Keratinocyte (primary cell): Measurements from ENCODE around the gene FGFR2. TPM values are rescaled to one million over a fixed set of nuclear protein-coding genes. Genes with fewer than 3 reads are reported as not detected.

Source experiments
- DNase-seq: peaks from one replicate; pipeline ENCODE4 v3.0.0-alpha.2; 2011; ENCODE audit warnings: low read depth, missing footprints, low spot score
- FAIRE-seq: peaks from 2 replicates; lab custom pipeline; 2011; peaks lifted over from hg19 to GRCh38; lab: Jason Lieb, UNC
- H2AFZ ChIP-seq: 2 replicates; pipeline ENCODE4 v1.6.0; 2012; ENCODE audit warnings: low read length, control low read depth, inconsistent platforms; ENCODE audit not compliant: control insufficient read depth
- H3K27ac ChIP-seq: 2 replicates; pipeline ENCODE4 v1.5.1; 2011; ENCODE audit warnings: low read length; ENCODE audit not compliant: control insufficient read depth, insufficient read depth
- H3K27me3 ChIP-seq: 3 replicates; pipeline ENCODE4 v1.6.0; 2011; ENCODE audit warnings: low read length; ENCODE audit not compliant: control insufficient read depth, insufficient read depth; ENCODE audit errors: extremely low read depth
- H3K36me3 ChIP-seq, 2 experiments: 2 replicates in 1 of 2; 3 replicates in 1 of 2; pipeline ENCODE4 v1.5.1; 2011; ENCODE audit warnings: low read length in 2 of 2, mild to moderate bottlenecking in 1 of 2; ENCODE audit not compliant: control insufficient read depth in 2 of 2, insufficient read depth in 2 of 2; ENCODE audit errors: extremely low read depth in 1 of 2
- H3K4me1 ChIP-seq: 3 replicates; pipeline ENCODE4 v1.5.1; 2011; ENCODE audit warnings: low read length; ENCODE audit not compliant: control insufficient read depth, insufficient read depth; ENCODE audit errors: extremely low read depth
- H3K4me2 ChIP-seq: 3 replicates; pipeline ENCODE4 v1.6.0; 2011; ENCODE audit warnings: low read depth, low read length; ENCODE audit not compliant: control insufficient read depth, insufficient read depth; ENCODE audit errors: extremely low read depth
- H3K4me3 ChIP-seq, 3 experiments: fragments of 200-600 bp in 1 of 3; sonication (generic) in 1 of 3; 2 replicates in 2 of 3; 3 replicates in 1 of 3; pipeline ENCODE4 v1.5.1; 2011 to 2016; ENCODE audit warnings: low read length in 3 of 3, mild to moderate bottlenecking in 3 of 3, control low read depth in 2 of 3, inconsistent platforms in 1 of 3, low read depth in 1 of 3, mixed read lengths in 1 of 3, mixed run types in 1 of 3, moderate library complexity in 1 of 3; ENCODE audit not compliant: control insufficient read depth in 2 of 3, insufficient read depth in 2 of 3; ENCODE audit errors: extremely low read depth in 1 of 3
- H3K79me2 ChIP-seq: 2 replicates; pipeline ENCODE4 v1.6.0; 2012; ENCODE audit warnings: low read length; ENCODE audit not compliant: control insufficient read depth, insufficient read depth
- H3K9ac ChIP-seq: 3 replicates; pipeline ENCODE4 v1.6.0; 2011; ENCODE audit warnings: low read length; ENCODE audit not compliant: control insufficient read depth, insufficient read depth; ENCODE audit errors: extremely low read depth
- H3K9me1 ChIP-seq: 3 replicates; pipeline ENCODE4 v1.6.0; 2011; ENCODE audit warnings: low read length; ENCODE audit not compliant: control insufficient read depth, insufficient read depth; ENCODE audit errors: extremely low read depth
- H3K9me3 ChIP-seq: 2 replicates; pipeline ENCODE4 v1.5.1; 2012; ENCODE audit warnings: low read depth, low read length; ENCODE audit not compliant: control insufficient read depth
- H4K20me1 ChIP-seq: 3 replicates; pipeline ENCODE4 v1.6.0; 2011; ENCODE audit warnings: low read length; ENCODE audit not compliant: control insufficient read depth, insufficient read depth; ENCODE audit errors: extremely low read depth
- EZH2 ChIP-seq: IDR thresholded peaks from one replicate; pipeline ENCODE4 v1.6.1; 2012; ENCODE audit warnings: inconsistent platforms, mild to moderate bottlenecking, low read length, moderate library complexity
- dilution Hi-C: fragments of 300-500 bp; cut with MboI; formaldehyde crosslinking; loops from one replicate; pipeline ENCODE4 v1.7.0; 2020; ENCODE audit warnings: low sequenced_read_pairs; ENCODE audit not compliant: extremely low pct_ligation_motif_present
- polyA plus RNA-seq, 5 experiments: library from polyadenylated mRNA; depleted of rRNA in 3 of 5; stranded (reverse) in 3 of 5; stranded (forward) in 1 of 5; unstranded in 1 of 5; fragments of >200 nt; gene quantifications; 1 replicate in 1 of 5; 2 replicates in 3 of 5; 3 replicates in 1 of 5; pipeline versions ENCODE4 v1.2.1 to v1.2.3, GENCODE V29; 2011 to 2012; ENCODE audit warnings: missing spikeins in 2 of 5, low read depth in 1 of 5, low replicate concordance in 1 of 5
- TF ChIP-seq, protein P1 (sequence below), 3 experiments: IDR thresholded peaks in 1 of 3; conservative IDR thresholded peaks in 1 of 3; optimal IDR thresholded peaks in 1 of 3; 2 replicates in 2 of 3; 3 replicates in 1 of 3; pipeline versions ENCODE3 to v1.5.1; 2011; ENCODE audit warnings: low read length in 3 of 3, mild to moderate bottlenecking in 3 of 3, moderate library complexity in 2 of 3, control low read depth in 1 of 3, inconsistent platforms in 1 of 3; ENCODE audit not compliant: insufficient read depth in 2 of 3; ENCODE audit errors: extremely low read depth in 1 of 3

The FGFR2 gene
- polyA plus RNA-seq, 1 donor (not counting 4 experiments of a cell fraction or from before 2014, with no cell fraction given) = 20.6 TPM

DNA sequence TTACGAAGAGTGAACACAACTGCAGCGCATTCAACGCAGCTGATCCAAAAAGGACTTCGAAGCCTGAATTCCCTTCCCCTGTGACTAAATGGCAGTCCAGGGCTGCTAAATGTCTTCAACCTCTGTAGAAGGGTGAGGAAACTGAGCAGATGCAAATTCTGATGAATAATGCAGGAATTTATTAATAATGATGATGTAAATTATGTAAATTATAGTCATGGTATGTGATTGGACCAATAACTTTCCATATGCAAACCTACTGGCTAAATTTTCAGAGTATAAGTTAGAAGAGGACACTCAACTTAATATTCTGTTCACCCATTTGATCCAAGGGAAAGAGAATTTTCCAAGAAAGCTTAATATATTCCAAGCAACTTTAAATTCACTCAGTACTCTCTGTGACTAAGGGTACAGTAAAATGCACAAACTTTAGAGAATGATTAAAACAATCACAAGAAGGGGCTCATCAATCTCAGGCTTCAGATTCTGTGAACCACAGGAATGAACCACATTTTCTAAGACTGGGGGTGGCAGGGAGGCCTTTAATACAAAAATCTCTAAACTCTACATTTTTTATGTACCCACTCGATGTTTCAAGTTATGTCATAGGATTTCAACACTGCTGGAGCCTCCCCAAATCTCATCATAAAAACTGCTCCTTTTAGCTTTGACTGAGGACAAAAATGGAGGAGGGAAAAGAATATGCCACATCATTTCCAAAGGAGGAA is 3.5 kb downstream of the FGFR2 start:
- Histone ChIP-seq H2AFZ (peak overlapping the region; percentile 45), H3K4me2 (peak overlapping the region; percentile 98), H3K9me3 (no peaks in the 10 kb centered on the region), H3K27me3 (no peaks in the 10 kb centered on the region), H3K79me2 (peaks cover 71% of the 10 kb centered on the region), H3K4me3 (peak overlapping the region in 2 of 3 experiments; percentile 57 to 77), H3K27ac (peak overlapping the region; percentile 92), H3K9ac (peak overlapping the region; percentile 88), H3K36me3 (no peaks in the 10 kb centered on the region), H4K20me1 (no peaks in the 10 kb centered on the region), H3K4me1 (peaks cover 67% of the 10 kb centered on the region), H3K9me1 (no peaks in the 10 kb centered on the region)
- DNase-seq (no peak), FAIRE-seq (peak; percentile 44)
- dilution Hi-C loops = no loop called here
- TF ChIP-seq EZH2 = no peak
- TF ChIP-seq, protein P1, sequence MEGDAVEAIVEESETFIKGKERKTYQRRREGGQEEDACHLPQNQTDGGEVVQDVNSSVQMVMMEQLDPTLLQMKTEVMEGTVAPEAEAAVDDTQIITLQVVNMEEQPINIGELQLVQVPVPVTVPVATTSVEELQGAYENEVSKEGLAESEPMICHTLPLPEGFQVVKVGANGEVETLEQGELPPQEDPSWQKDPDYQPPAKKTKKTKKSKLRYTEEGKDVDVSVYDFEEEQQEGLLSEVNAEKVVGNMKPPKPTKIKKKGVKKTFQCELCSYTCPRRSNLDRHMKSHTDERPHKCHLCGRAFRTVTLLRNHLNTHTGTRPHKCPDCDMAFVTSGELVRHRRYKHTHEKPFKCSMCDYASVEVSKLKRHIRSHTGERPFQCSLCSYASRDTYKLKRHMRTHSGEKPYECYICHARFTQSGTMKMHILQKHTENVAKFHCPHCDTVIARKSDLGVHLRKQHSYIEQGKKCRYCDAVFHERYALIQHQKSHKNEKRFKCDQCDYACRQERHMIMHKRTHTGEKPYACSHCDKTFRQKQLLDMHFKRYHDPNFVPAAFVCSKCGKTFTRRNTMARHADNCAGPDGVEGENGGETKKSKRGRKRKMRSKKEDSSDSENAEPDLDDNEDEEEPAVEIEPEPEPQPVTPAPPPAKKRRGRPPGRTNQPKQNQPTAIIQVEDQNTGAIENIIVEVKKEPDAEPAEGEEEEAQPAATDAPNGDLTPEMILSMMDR (optimal IDR thresholded peaks at IDR 0.05 in 1 of 3, IDR thresholded peaks at IDR 0.05 in 1 of 3, conservative IDR thresholded peaks at IDR 0.05 in 1 of 3; ENCODE audit: extremely low read depth in 1 of 3, insufficient read depth in 2 of 3, low read length in 3 of 3) = no peak

DNA sequence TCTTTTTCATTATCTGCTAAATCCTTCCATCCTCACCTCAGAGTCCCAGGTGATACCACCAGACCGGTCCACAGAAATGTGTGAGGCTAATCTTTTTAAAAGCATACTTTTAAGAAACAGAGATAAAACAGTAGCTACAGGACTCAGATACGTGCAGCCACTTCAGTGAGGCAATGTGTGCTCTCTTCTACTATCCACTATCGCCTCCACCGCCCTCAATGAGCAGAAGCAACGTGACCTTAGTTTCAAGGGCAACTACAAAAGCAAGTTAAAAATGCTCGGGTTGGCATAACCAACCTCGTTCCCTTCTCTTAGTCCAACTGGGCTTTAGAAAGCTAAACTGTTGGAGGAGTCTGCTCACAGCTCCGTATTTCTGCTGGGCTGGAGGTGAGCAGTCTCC is 4.2 kb downstream of the FGFR2 start:
- H3K9ac ChIP-seq = peak overlapping the region; percentile 88
- FAIRE-seq = peak; percentile 29
- H3K9me1 ChIP-seq = no peaks in the 10 kb centered on the region
- peaks cover 78% of the 10 kb centered on the region for H3K79me2 ChIP-seq
- H4K20me1 ChIP-seq = no peaks in the 10 kb centered on the region
- peaks cover 71% of the 10 kb centered on the region for H3K4me1 ChIP-seq
- dilution Hi-C loops = no loop called here
- H2AFZ ChIP-seq = peak overlapping the region; percentile 45
- H3K9me3 ChIP-seq = no peaks in the 10 kb centered on the region
- peak overlapping the region in 2 of 3 experiments; percentile 57 to 69 for H3K4me3 ChIP-seq
- H3K4me2 ChIP-seq = peak overlapping the region; percentile 98
- no peak for DNase-seq
- no peaks in the 10 kb centered on the region for H3K27me3 ChIP-seq
- peak overlapping the region; percentile 92 for H3K27ac ChIP-seq
- no peaks in the 10 kb centered on the region for H3K36me3 ChIP-seq
- TF ChIP-seq, protein P1 (optimal IDR thresholded peaks at IDR 0.05 in 1 of 3, IDR thresholded peaks at IDR 0.05 in 1 of 3, conservative IDR thresholded peaks at IDR 0.05 in 1 of 3; ENCODE audit: extremely low read depth in 1 of 3, insufficient read depth in 2 of 3, low read length in 3 of 3) = peak in 1 of 3 experiments; percentile 7
- TF ChIP-seq EZH2 = no peak
